Uterus (tissue), 4 donors: ENCODE data around the gene EED. TPM values are rescaled to one million over a fixed set of nuclear protein-coding genes. Genes with fewer than 3 reads are reported as not detected.

Source experiments
- DNase-seq, 2 donors: peaks; one replicate each; pipeline ENCODE4 v3.0.0-alpha.2; 2019 to 2020
- H3K27ac ChIP-seq, 2 donors: fragments of 200-600 bp; sonication (generic); 1 replicate in 1 of 2; 2 replicates in 1 of 2; pipeline ENCODE4 v1.5.1; 2016 to 2018
- H3K27me3 ChIP-seq, 2 donors: fragments of 200-600 bp; sonication (generic); one replicate each; pipeline ENCODE4 v1.5.1; 2018 to 2019; ENCODE audit warnings: control low read depth in 1 of 2
- H3K36me3 ChIP-seq, 2 donors: fragments of 200-600 bp; sonication (generic); one replicate each; pipeline ENCODE4 v1.5.1; 2019; ENCODE audit warnings: control low read depth in 1 of 2
- H3K4me1 ChIP-seq, 2 donors: fragments of 200-600 bp; sonication (generic); one replicate each; pipeline ENCODE4 v1.5.1; 2018 to 2019; ENCODE audit warnings: control low read depth in 1 of 2
- H3K4me3 ChIP-seq, 2 donors: fragments of 200-600 bp; sonication (generic); 1 replicate in 1 of 2; 2 replicates in 1 of 2; pipeline ENCODE4 v1.5.1; 2018 to 2019; ENCODE audit warnings: mild to moderate bottlenecking in 1 of 2
- H3K9me3 ChIP-seq, 2 donors: fragments of 200-600 bp; sonication (generic); one replicate each; pipeline ENCODE4 v1.5.1; 2019; ENCODE audit warnings: control low read depth in 1 of 2
- CTCF ChIP-seq, 4 experiments: fragments of 200-600 bp in 2 of 4; fragments of 450-650 bp in 2 of 4; sonication (generic) in 2 of 4; IDR thresholded peaks; one replicate each; pipeline ENCODE4 v1.5.1; 2016 to 2019; ENCODE audit warnings: antibody characterized with exemption in 4 of 4, mild to moderate bottlenecking in 2 of 4, moderate library complexity in 1 of 4
- POLR2A ChIP-seq, 2 donors: fragments of 450-650 bp; IDR thresholded peaks; one replicate each; pipeline ENCODE4 v1.6.1; 2016; ENCODE audit warnings: antibody characterized with exemption in 2 of 2, mild to moderate bottlenecking in 1 of 2, moderate library complexity in 1 of 2
- intact Hi-C: fragments of 100-400 bp; cut with DNase I; formaldehyde crosslinking; loops from one replicate; pipeline ENCODE4 v1.15.1; 2023; ENCODE audit warnings: low total_unique reads
- total RNA-seq, 4 donors: library from RNA; depleted of rRNA in 3 of 4; stranded (reverse); fragments of >200 nt in 3 of 4; gene quantifications; one replicate each; pipeline versions ENCODE4 v1.1.0 to v1.2.4, GENCODE V29; 2014 to 2023
- donor health status: DM: yes; HTN: yes; CAD: no.

Gene EED
- total RNA-seq, 4 donors from 2014 or later: 16.4 to 53.8 (median 31.3) TPM

GRCh38 chr11:86240164-86240563, 4.4 kb upstream of the EED start:
- no peak for DNase-seq
- Histone ChIP-seq H3K36me3 (no peaks in the 10 kb centered on the region), H3K27me3 (no peaks in the 10 kb centered on the region), H3K4me1 (no peaks in the 10 kb centered on the region), H3K9me3 (no peaks in the 10 kb centered on the region), H3K4me3 (no peak overlapping the region), H3K27ac (no peak overlapping the region)
- TF ChIP-seq POLR2A (IDR thresholded peaks at IDR 0.05) (no peak), CTCF (IDR thresholded peaks at IDR 0.05) (no peak)
- intact Hi-C loops: loop anchor here (10.0 kb wide), 1 partner anchor 175 kb away; the partner anchor contains the start of gene PICALM

- no peak overlapping the region for H3K27ac ChIP-seq
- no peak for DNase-seq
- no peaks in the 10 kb centered on the region for H3K9me3 ChIP-seq
- no peak overlapping the region for H3K4me3 ChIP-seq
- intact Hi-C loops: loop anchor here (10.0 kb wide), 1 partner anchor 177 kb away; the partner anchor contains the start of gene PICALM
- TF ChIP-seq CTCF (IDR thresholded peaks at IDR 0.05) (no peak), POLR2A (IDR thresholded peaks at IDR 0.05) (no peak)
- peaks cover 0 to 3% of the 10 kb centered on the region in 2 donors for H3K4me1 ChIP-seq
- no peaks in the 10 kb centered on the region for H3K27me3 ChIP-seq
- no peaks in the 10 kb centered on the region for H3K36me3 ChIP-seq
Measured at GRCh38 chr11:86241956-86242535, 2.5 kb upstream of the EED start.

GRCh38 chr11:86243396-86243795, 1.2 kb upstream of the EED start:
- no peaks in the 10 kb centered on the region for H3K9me3 ChIP-seq
- peaks cover 0 to 6% of the 10 kb centered on the region in 2 donors for H3K4me1 ChIP-seq
- no peak for DNase-seq
- TF ChIP-seq POLR2A (IDR thresholded peaks at IDR 0.05) (no peak), CTCF (IDR thresholded peaks at IDR 0.05) (no peak)
- H3K27me3 ChIP-seq: no peaks in the 10 kb centered on the region
- intact Hi-C loops: loop anchor here (10.0 kb wide), 1 partner anchor 179 kb away; the partner anchor contains the start of gene PICALM
- no peak overlapping the region for H3K4me3 ChIP-seq
- H3K36me3 ChIP-seq: no peaks in the 10 kb centered on the region
- peak overlapping the region; percentile 99 to 100 for H3K27ac ChIP-seq

- Histone ChIP-seq H3K27ac (peak overlapping the region; percentile 99 to 100), H3K36me3 (no peaks in the 10 kb centered on the region), H3K4me3 (peak overlapping the region; percentile 74 to 84), H3K4me1 (peaks cover 0 to 6% of the 10 kb centered on the region in 2 donors), H3K27me3 (no peaks in the 10 kb centered on the region), H3K9me3 (no peaks in the 10 kb centered on the region)
- intact Hi-C loops: loop anchor here (10.0 kb wide), 1 partner anchor 179 kb away; the partner anchor contains the start of gene PICALM
- no peak for TF ChIP-seq POLR2A (IDR thresholded peaks at IDR 0.05)
- no peak for TF ChIP-seq CTCF (IDR thresholded peaks at IDR 0.05)
- peak; percentile 84 to 90 for DNase-seq
Measured at GRCh38 chr11:86244063-86244521, 461 bp upstream of the EED start.
